MM.1S (cell line): ENCODE data around the gene PAK4.

Experiments
- DNase-seq: peaks from one replicate; pipeline ENCODE4 v3.0.0-alpha.2; 2015
- H2AFZ ChIP-seq: fragments of 300-600 bp; sonication (generic); 2 replicates; pipeline ENCODE4 v1.6.0; 2016; ENCODE audit warnings: antibody characterized with exemption, low read length
- H3F3A ChIP-seq: fragments of 300-600 bp; sonication (generic); 2 replicates; pipeline ENCODE4 v1.6.1; 2016; ENCODE audit warnings: mild to moderate bottlenecking, antibody characterized with exemption, low read length, moderate library complexity, mixed read lengths; ENCODE audit not compliant: insufficient read depth
- H3K27ac ChIP-seq: fragments of 300-600 bp; sonication (generic); 2 replicates; pipeline ENCODE4 v1.5.1; 2016; ENCODE audit warnings: mild to moderate bottlenecking, low read length
- H3K27me3 ChIP-seq: fragments of 300-600 bp; sonication (generic); replicated peaks from 2 replicates; pipeline ENCODE4 v1.6.0; 2016; ENCODE audit warnings: low read length; ENCODE audit not compliant: insufficient read depth
- H3K36me3 ChIP-seq: fragments of 300-600 bp; sonication (generic); replicated peaks from 2 replicates; pipeline ENCODE4 v1.6.1; 2016; ENCODE audit warnings: mild to moderate bottlenecking, low read length, mixed read lengths; ENCODE audit not compliant: insufficient read depth
- H3K4me1 ChIP-seq: fragments of 300-600 bp; sonication (generic); 2 replicates; pipeline ENCODE4 v1.6.1; 2016; ENCODE audit warnings: low read length, mixed read lengths
- H3K4me2 ChIP-seq: fragments of 300-600 bp; sonication (generic); 2 replicates; pipeline ENCODE4 v1.6.0; 2016; ENCODE audit warnings: low read depth, low read length
- H3K4me3 ChIP-seq: fragments of 300-600 bp; sonication (generic); 2 replicates; pipeline ENCODE4 v1.5.1; 2016; ENCODE audit warnings: low read length, mixed read lengths
- H3K79me2 ChIP-seq: fragments of 300-600 bp; sonication (generic); 2 replicates; pipeline ENCODE4 v1.6.1; 2016; ENCODE audit warnings: mixed run types, low read length, mixed read lengths
- H3K9ac ChIP-seq: fragments of 300-600 bp; sonication (generic); 2 replicates; pipeline ENCODE4 v1.6.1; 2016; ENCODE audit warnings: low read length, mixed read lengths
- H3K9me2 ChIP-seq: fragments of 300-600 bp; sonication (generic); replicated peaks from 2 replicates; pipeline ENCODE4 v1.6.1; 2016; ENCODE audit warnings: mild to moderate bottlenecking, low read length, mixed read lengths; ENCODE audit not compliant: insufficient read depth
- H3K9me3 ChIP-seq: fragments of 300-600 bp; sonication (generic); replicated peaks from 2 replicates; pipeline ENCODE4 v1.6.1; 2016; ENCODE audit warnings: mild to moderate bottlenecking, low read length, mixed read lengths; ENCODE audit not compliant: insufficient read depth
- H4K20me1 ChIP-seq: fragments of 300-600 bp; sonication (generic); 2 replicates; pipeline ENCODE4 v1.6.1; 2016; ENCODE audit warnings: mild to moderate bottlenecking, low read length, moderate library complexity, mixed read lengths; ENCODE audit not compliant: insufficient read depth
- EZH2 ChIP-seq: fragments of 300-600 bp; sonication (generic); optimal IDR thresholded peaks from 2 replicates; pipeline ENCODE3; 2017; ENCODE audit warnings: low read depth, mild to moderate bottlenecking, antibody characterized with exemption, low read length, mixed read lengths
- EZH2phosphoT487 ChIP-seq: fragments of 300-600 bp; sonication (generic); IDR thresholded peaks from 2 replicates; pipeline ENCODE4 v1.6.1; 2018; ENCODE audit warnings: antibody characterized with exemption, low read length
- TF ChIP-seq, protein P1 (sequence below): fragments of 300-600 bp; sonication (generic); IDR thresholded peaks from 2 replicates; pipeline ENCODE4 v1.5.1; 2016; ENCODE audit warnings: antibody characterized with exemption, low read length, mixed read lengths

PAK4 gene

DNA sequence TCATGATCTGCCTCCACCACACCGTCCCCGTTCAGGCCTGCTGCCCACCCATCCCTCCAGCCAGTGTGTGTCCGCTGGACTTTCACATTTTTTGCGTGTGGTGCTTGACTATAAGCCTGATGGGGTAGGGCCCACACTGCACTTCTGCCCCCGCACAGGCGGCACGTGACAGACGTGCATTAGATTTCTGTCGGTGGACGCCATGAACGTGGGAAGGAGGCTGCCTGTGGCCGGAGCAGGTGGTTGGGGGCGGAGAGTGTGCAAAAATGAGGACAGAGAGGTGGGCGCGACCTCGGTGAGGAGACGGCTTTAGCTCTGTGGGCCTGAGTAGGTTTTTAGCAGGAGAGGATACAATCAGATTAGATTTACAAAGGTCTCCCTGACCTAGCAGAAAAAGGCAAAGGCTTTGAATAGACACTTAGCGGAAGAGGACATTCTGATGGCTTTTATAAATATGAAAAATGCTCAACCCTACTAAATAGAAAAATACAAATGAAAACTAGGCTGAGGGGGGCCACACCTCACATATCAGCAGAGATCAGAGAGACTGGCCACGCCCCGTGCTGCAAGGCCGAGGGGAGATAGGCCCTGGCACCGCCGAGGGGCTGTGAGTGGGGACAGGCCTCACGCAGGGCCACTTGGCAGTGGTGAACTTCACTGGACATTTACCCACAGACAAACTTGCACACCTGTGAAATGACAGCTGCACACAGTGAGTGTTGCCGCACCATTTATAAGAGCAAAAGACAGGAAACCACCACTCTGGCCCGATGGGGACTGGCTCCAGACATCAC, 25.4 kb downstream of the PAK4 start:
- DNase-seq, result no peak
- H3K27me3 ChIP-seq, result no peaks in the 10 kb centered on the region
- H3F3A ChIP-seq, result no peaks in the 10 kb centered on the region
- no peak overlapping the region for H3K27ac ChIP-seq
- no peaks in the 10 kb centered on the region for H3K36me3 ChIP-seq
- H3K9me3 ChIP-seq, result no peaks in the 10 kb centered on the region
- H4K20me1 ChIP-seq, result no peaks in the 10 kb centered on the region
- H3K4me2 ChIP-seq, result no peak overlapping the region
- H3K4me1 ChIP-seq, result no peaks in the 10 kb centered on the region
- H3K9me2 ChIP-seq, result no peaks in the 10 kb centered on the region
- H3K79me2 ChIP-seq, result peaks cover 17% of the 10 kb centered on the region
- H3K4me3 ChIP-seq, result no peak overlapping the region
- no peak overlapping the region for H2AFZ ChIP-seq
- H3K9ac ChIP-seq, result no peak overlapping the region
- TF ChIP-seq, protein P1, sequence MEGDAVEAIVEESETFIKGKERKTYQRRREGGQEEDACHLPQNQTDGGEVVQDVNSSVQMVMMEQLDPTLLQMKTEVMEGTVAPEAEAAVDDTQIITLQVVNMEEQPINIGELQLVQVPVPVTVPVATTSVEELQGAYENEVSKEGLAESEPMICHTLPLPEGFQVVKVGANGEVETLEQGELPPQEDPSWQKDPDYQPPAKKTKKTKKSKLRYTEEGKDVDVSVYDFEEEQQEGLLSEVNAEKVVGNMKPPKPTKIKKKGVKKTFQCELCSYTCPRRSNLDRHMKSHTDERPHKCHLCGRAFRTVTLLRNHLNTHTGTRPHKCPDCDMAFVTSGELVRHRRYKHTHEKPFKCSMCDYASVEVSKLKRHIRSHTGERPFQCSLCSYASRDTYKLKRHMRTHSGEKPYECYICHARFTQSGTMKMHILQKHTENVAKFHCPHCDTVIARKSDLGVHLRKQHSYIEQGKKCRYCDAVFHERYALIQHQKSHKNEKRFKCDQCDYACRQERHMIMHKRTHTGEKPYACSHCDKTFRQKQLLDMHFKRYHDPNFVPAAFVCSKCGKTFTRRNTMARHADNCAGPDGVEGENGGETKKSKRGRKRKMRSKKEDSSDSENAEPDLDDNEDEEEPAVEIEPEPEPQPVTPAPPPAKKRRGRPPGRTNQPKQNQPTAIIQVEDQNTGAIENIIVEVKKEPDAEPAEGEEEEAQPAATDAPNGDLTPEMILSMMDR, result no peak
- no peak for TF ChIP-seq EZH2phosphoT487
- TF ChIP-seq EZH2, result no peak

DNA sequence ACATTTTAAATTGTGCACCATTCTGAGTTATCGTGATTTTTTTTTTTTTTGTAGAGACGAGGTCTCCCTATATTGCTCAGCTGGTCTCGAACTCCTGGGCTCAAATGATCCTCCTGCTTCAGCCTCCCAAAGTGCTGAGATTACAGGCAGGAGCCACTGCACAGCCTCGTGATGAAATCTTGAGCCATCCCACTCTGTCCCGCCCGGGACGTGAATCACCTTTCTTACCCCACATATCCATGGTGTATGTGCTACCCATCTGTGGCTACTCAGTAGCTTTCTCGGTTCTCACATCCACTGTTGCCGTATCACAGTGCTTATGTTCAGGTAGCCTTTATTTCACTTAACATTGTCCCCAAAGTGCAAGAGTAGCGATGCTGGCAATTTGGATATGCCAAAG, 26.5 kb downstream of the PAK4 start:
- Histone ChIP-seq H2AFZ (no peak overlapping the region), H3K27me3 (no peaks in the 10 kb centered on the region), H3K9me3 (no peaks in the 10 kb centered on the region), H3K9me2 (no peaks in the 10 kb centered on the region), H3K79me2 (peaks cover 17% of the 10 kb centered on the region), H3K27ac (no peak overlapping the region), H4K20me1 (no peaks in the 10 kb centered on the region), H3F3A (no peaks in the 10 kb centered on the region), H3K4me1 (no peaks in the 10 kb centered on the region), H3K9ac (no peak overlapping the region), H3K4me3 (no peak overlapping the region), H3K4me2 (no peak overlapping the region), H3K36me3 (no peaks in the 10 kb centered on the region)
- no peak for DNase-seq
- TF ChIP-seq EZH2 (no peak), EZH2phosphoT487 (no peak)
- TF ChIP-seq, protein P1, result no peak

DNA sequence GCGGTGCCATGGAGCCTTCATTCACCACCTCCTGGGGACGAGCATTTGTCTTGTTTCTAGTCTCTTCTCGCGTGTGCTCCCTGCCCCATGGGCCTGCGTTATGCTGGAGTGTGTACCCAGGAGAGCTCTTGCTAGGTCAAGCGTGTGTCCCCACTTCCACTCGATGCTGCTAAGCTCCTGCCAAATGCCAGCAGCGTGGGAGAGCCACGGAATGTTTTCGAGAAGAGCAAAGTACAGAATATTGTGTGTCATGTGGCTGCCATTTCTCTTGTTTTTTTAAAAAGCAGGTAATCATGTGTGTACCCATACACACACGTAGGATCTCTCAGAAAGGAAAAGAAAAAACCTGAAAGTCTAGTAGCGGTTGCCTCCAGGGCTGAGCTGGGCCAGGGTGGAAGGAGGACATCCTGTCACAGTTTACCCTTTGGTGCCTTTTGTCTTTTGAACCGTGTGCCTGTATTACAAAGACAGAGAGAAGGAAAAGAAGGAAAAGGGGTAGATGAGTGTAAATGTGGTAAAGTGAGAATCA, 28.6 kb downstream of the PAK4 start:
- H3K27ac ChIP-seq, result no peak overlapping the region
- H3K79me2 ChIP-seq, result peaks cover 16% of the 10 kb centered on the region
- H3K4me2 ChIP-seq, result no peak overlapping the region

More for the DNA sequence above, 28.6 kb downstream of the PAK4 start:
- Histone ChIP-seq H2AFZ (no peak overlapping the region), H3K4me3 (no peak overlapping the region), H4K20me1 (no peaks in the 10 kb centered on the region), H3K36me3 (no peaks in the 10 kb centered on the region), H3K9me3 (no peaks in the 10 kb centered on the region), H3K9ac (no peak overlapping the region), H3K4me1 (no peaks in the 10 kb centered on the region), H3F3A (no peaks in the 10 kb centered on the region), H3K9me2 (no peaks in the 10 kb centered on the region), H3K27me3 (no peaks in the 10 kb centered on the region)
- TF ChIP-seq EZH2phosphoT487, result no peak
- TF ChIP-seq, protein P1, result no peak
- TF ChIP-seq EZH2, result no peak
- DNase-seq, result no peak
